Muscle layer of duodenum (tissue), 2 donors: ENCODE results near the gene RWDD2A.

Source experiments
- H3K27ac ChIP-seq: one replicate; pipeline ENCODE4 v1.7.0; 2013; ENCODE audit warnings: mild to moderate bottlenecking, low read length
- H3K27me3 ChIP-seq: one replicate; pipeline ENCODE4 v1.7.0; 2013; ENCODE audit warnings: low read depth, mild to moderate bottlenecking, control low read depth, low read length
- H3K36me3 ChIP-seq, 2 donors: one replicate each; pipeline ENCODE4 v1.7.0; 2013; ENCODE audit warnings: low read length in 2 of 2, control low read depth in 1 of 2, mild to moderate bottlenecking in 1 of 2; ENCODE audit not compliant: insufficient read depth in 2 of 2, control insufficient read depth in 1 of 2
- H3K4me1 ChIP-seq, 2 donors: one replicate each; pipeline ENCODE4 v1.7.0; 2013; ENCODE audit warnings: low read length in 2 of 2, mild to moderate bottlenecking in 2 of 2, control low read depth in 1 of 2, moderate library complexity in 1 of 2; ENCODE audit not compliant: insufficient read depth in 2 of 2, control insufficient read depth in 1 of 2
- H3K4me3 ChIP-seq, 2 donors: one replicate each; pipeline ENCODE4 v1.7.0; 2013; ENCODE audit warnings: low read length in 2 of 2, low read depth in 1 of 2, mild to moderate bottlenecking in 1 of 2
- H3K9me3 ChIP-seq, 2 donors: one replicate each; pipeline ENCODE4 v1.7.0; 2013; ENCODE audit warnings: low read length in 2 of 2, control low read depth in 1 of 2, mild to moderate bottlenecking in 1 of 2; ENCODE audit not compliant: control insufficient read depth in 1 of 2
- donor health status: healthy.

The RWDD2A gene

DNA sequence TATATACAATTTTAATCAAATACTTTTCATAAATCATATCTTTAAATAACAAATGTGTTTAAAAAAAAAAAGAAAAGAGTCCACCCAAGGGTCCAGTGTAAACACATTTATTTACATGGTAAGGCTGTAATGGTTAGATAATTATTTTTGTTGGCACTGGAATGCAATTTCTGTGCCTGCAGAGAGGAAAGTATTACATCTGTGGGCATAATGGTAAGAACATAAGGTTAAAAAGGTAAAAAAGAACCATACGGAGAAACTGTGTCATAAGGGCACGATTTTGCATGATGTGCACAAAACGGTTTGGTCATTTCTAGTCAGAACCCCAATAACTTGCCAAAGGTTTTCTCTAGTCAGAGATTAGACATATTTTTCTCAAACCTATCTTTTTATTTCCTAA lies 54.3 kb downstream of the RWDD2A start:
- H3K9me3 ChIP-seq = no peaks in the 10 kb centered on the region
- no peaks in the 10 kb centered on the region for H3K4me1 ChIP-seq
- H3K27ac ChIP-seq = no peak overlapping the region
- H3K4me3 ChIP-seq = no peak overlapping the region
- H3K36me3 ChIP-seq = no peaks in the 10 kb centered on the region
- no peaks in the 10 kb centered on the region for H3K27me3 ChIP-seq
